B cell (primary cell): ENCODE results near the gene TPH1.

Source experiments
- EZH2 ChIP-seq: IDR thresholded peaks from 2 replicates; pipeline ENCODE4 v1.6.1; 2012; ENCODE audit warnings: borderline replicate concordance, low read depth, mild to moderate bottlenecking, moderate library complexity, low read length; ENCODE audit not compliant: insufficient read depth, poor library complexity, severe bottlenecking
- TF ChIP-seq, protein P1 (sequence below): fragments of 200-600 bp; IDR thresholded peaks from one replicate; pipeline ENCODE4 v1.8.0; 2022; ENCODE audit warnings: antibody characterized with exemption, mild to moderate bottlenecking

DNA sequence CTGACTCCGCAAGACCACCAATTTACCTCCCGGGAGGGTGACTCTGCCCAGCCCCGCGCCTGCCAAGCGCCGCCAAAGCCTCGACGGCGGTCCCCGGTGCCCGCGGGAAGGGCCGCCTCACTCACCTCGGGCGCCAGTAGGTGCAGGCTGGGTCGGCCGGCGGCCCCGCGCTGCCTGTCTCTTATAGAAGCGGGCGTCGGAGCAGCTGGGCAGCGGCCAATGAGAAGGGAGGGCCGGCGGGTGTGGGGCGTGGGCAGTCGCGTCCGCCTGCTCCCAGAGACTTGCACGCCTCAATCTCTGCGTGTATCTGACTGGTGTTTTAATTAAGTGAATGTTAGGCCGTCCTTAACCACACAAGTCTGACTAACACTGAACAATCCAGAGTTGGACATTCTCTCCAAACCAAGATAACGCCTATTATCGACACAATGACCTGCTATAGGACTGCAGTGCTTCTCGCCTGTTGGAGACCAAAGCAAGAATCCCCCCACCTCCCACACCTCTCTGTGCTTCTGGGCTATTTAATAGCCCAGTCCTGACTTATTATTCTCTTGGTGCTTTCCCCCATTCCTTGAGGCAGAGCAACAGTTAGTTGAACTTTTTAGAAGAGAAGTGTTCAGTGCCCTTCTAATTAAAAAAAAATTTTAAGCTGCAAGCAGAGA, at the start of gene TPH1:
- TF ChIP-seq, protein P1, sequence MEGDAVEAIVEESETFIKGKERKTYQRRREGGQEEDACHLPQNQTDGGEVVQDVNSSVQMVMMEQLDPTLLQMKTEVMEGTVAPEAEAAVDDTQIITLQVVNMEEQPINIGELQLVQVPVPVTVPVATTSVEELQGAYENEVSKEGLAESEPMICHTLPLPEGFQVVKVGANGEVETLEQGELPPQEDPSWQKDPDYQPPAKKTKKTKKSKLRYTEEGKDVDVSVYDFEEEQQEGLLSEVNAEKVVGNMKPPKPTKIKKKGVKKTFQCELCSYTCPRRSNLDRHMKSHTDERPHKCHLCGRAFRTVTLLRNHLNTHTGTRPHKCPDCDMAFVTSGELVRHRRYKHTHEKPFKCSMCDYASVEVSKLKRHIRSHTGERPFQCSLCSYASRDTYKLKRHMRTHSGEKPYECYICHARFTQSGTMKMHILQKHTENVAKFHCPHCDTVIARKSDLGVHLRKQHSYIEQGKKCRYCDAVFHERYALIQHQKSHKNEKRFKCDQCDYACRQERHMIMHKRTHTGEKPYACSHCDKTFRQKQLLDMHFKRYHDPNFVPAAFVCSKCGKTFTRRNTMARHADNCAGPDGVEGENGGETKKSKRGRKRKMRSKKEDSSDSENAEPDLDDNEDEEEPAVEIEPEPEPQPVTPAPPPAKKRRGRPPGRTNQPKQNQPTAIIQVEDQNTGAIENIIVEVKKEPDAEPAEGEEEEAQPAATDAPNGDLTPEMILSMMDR, result no peak
- TF ChIP-seq EZH2, result no peak
